MM.1S (cell line): ENCODE results near the gene SLC40A1.

Source experiments
- EZH2 ChIP-seq: fragments of 300-600 bp; sonication (generic); optimal IDR thresholded peaks from 2 replicates; pipeline ENCODE3; 2017; ENCODE audit warnings: low read depth, mild to moderate bottlenecking, antibody characterized with exemption, low read length, mixed read lengths
- EZH2phosphoT487 ChIP-seq: fragments of 300-600 bp; sonication (generic); IDR thresholded peaks from 2 replicates; pipeline ENCODE4 v1.6.1; 2018; ENCODE audit warnings: antibody characterized with exemption, low read length
- TF ChIP-seq, protein P1 (sequence below): fragments of 300-600 bp; sonication (generic); IDR thresholded peaks from 2 replicates; pipeline ENCODE4 v1.5.1; 2016; ENCODE audit warnings: antibody characterized with exemption, low read length, mixed read lengths

DNA sequence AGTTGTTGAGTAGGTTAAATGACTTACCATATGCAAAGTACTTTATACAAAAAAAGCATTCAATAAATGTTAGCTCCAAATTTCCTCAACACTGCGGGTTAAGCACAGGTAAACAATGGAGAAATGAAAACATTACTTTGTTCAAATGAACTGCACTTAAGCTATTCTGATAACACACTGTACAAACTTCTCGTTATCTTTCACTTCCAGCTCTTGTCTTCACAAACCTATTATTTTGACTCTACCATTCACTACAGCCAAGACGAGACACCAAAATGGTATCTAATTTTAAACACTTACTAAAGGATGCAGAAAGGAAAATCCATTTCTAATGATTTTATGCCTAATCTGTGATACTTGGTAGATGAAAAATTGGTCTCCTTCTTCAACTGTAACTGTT, 43.8 kb downstream of the SLC40A1 start:
- TF ChIP-seq EZH2: no peak
- TF ChIP-seq, protein P1, sequence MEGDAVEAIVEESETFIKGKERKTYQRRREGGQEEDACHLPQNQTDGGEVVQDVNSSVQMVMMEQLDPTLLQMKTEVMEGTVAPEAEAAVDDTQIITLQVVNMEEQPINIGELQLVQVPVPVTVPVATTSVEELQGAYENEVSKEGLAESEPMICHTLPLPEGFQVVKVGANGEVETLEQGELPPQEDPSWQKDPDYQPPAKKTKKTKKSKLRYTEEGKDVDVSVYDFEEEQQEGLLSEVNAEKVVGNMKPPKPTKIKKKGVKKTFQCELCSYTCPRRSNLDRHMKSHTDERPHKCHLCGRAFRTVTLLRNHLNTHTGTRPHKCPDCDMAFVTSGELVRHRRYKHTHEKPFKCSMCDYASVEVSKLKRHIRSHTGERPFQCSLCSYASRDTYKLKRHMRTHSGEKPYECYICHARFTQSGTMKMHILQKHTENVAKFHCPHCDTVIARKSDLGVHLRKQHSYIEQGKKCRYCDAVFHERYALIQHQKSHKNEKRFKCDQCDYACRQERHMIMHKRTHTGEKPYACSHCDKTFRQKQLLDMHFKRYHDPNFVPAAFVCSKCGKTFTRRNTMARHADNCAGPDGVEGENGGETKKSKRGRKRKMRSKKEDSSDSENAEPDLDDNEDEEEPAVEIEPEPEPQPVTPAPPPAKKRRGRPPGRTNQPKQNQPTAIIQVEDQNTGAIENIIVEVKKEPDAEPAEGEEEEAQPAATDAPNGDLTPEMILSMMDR: no peak
- TF ChIP-seq EZH2phosphoT487: no peak
